Measurements from ENCODE around the gene RREB1. TPM values are rescaled to one million over a fixed set of nuclear protein-coding genes. Genes with fewer than 3 reads are reported as not detected.
"Not testable (repeated sequence)": the region's sequence is repeated elsewhere in the genome, so short reads cannot be mapped to it uniquely, and the experiment has no call there.

The RREB1 gene
- total and polyA plus RNA-seq, 5 experiments from 2014 or later, result 2.5 to 53.0 (median 5.8) TPM

GRCh38 chr6:7263519-7263805 lies 155.7 kb downstream of the RREB1 start:
- H3K27me3 Mint-ChIP-seq, result peaks cover 6 to 37% (median 28%) of the 10 kb centered on the region in 5 donors

GRCh38 chr6:7264041-7264440 lies 156.3 kb downstream of the RREB1 start:
- POLR2A ChIA-PET, result no interaction called here
- Mint-ChIP-seq H3K27me3 (peaks cover 6 to 33% (median 24%) of the 10 kb centered on the region in 5 donors), H3K4me1 (peaks cover 11 to 24% (median 17%) of the 10 kb centered on the region in 4 donors), H3K27ac (no peak overlapping the region), H3K9me3 (peaks cover 0 to 12% (median 4%) of the 10 kb centered on the region in 9 donors), H3K36me3 (peaks cover 0 to 7% (median 0%) of the 10 kb centered on the region in 3 donors), H3K4me3 (no peak overlapping the region)
- ATAC-seq (no peak), DNase-seq (no peak)

More at GRCh38 chr6:7263519-7263805, 155.7 kb downstream of the RREB1 start:
- Mint-ChIP-seq H3K9me3 (peaks cover 0 to 12% (median 4%) of the 10 kb centered on the region in 9 donors), H3K4me1 (peaks cover 11 to 24% (median 17%) of the 10 kb centered on the region in 4 donors)
- not testable (repeated sequence) for H3K27ac Mint-ChIP-seq, DNase-seq, H3K36me3 Mint-ChIP-seq, H3K4me3 Mint-ChIP-seq, ATAC-seq
- POLR2A ChIA-PET, result interaction anchor here (0.7 kb wide), 1 partner anchor 26 kb away, joined by 5 read pairs; no protein-coding TSS in a partner anchor

GRCh38 chr6:7264686-7265384 lies 157.1 kb downstream of the RREB1 start:
- peaks cover 6 to 27% (median 16%) of the 10 kb centered on the region in 5 donors for H3K27me3 Mint-ChIP-seq
- POLR2A ChIA-PET, result no interaction called here
- H3K4me1 Mint-ChIP-seq, result peaks cover 8 to 22% (median 17%) of the 10 kb centered on the region in 4 donors
- DNase-seq (no peak), ATAC-seq (no peak)
- H3K27ac Mint-ChIP-seq, result no peak overlapping the region
- H3K36me3 Mint-ChIP-seq, result peaks cover 0 to 7% (median 0%) of the 10 kb centered on the region in 3 donors
- no peak overlapping the region for H3K4me3 Mint-ChIP-seq
- H3K9me3 Mint-ChIP-seq, result peaks cover 0 to 12% (median 4%) of the 10 kb centered on the region in 9 donors

- Mint-ChIP-seq H3K9me3 (peaks cover 0 to 12% (median 4%) of the 10 kb centered on the region in 9 donors), H3K27me3 (peaks cover 5 to 24% (median 13%) of the 10 kb centered on the region in 5 donors), H3K4me1 (peaks cover 8 to 21% (median 16%) of the 10 kb centered on the region in 4 donors)
- H3K27ac Mint-ChIP-seq, DNase-seq, ATAC-seq, H3K36me3 Mint-ChIP-seq, H3K4me3 Mint-ChIP-seq, POLR2A ChIA-PET: not testable (repeated sequence)
These were observed 157.6 kb downstream of the RREB1 start for GRCh38 chr6:7265385-7265726.

GRCh38 chr6:7267071-7267465 lies 159.3 kb downstream of the RREB1 start:
- Mint-ChIP-seq H3K27ac (no peak overlapping the region), H3K4me3 (no peak overlapping the region), H3K4me1 (peaks cover 0 to 7% (median 2%) of the 10 kb centered on the region in 4 donors), H3K27me3 (peaks cover 0 to 8% (median 5%) of the 10 kb centered on the region in 5 donors), H3K9me3 (peaks cover 0 to 16% (median 4%) of the 10 kb centered on the region in 9 donors), H3K36me3 (peaks cover 0 to 7% (median 0%) of the 10 kb centered on the region in 3 donors)
- ATAC-seq (no peak), DNase-seq (no peak)
- POLR2A ChIA-PET, result no interaction called here

GRCh38 chr6:7267466-7268091 lies 159.8 kb downstream of the RREB1 start:
- POLR2A ChIA-PET, result no interaction called here
- H3K9me3 Mint-ChIP-seq, result peaks cover 0 to 16% (median 4%) of the 10 kb centered on the region in 9 donors
- peaks cover 0 to 2% (median 0%) of the 10 kb centered on the region in 4 donors for H3K4me1 Mint-ChIP-seq
- ATAC-seq (no peak), DNase-seq (no peak)
- H3K27ac Mint-ChIP-seq, result no peak overlapping the region
- peaks cover 0 to 7% (median 0%) of the 10 kb centered on the region in 3 donors for H3K36me3 Mint-ChIP-seq
- H3K27me3 Mint-ChIP-seq, result peaks cover 0 to 3% (median 0%) of the 10 kb centered on the region in 5 donors
- H3K4me3 Mint-ChIP-seq, result no peak overlapping the region

- Mint-ChIP-seq H3K27ac (no peak overlapping the region), H3K4me3 (no peak overlapping the region), H3K27me3 (peaks cover 0 to 3% (median 0%) of the 10 kb centered on the region in 5 donors), H3K9me3 (peaks cover 0 to 16% (median 4%) of the 10 kb centered on the region in 9 donors), H3K36me3 (peaks cover 0 to 7% (median 0%) of the 10 kb centered on the region in 3 donors), H3K4me1 (no peaks in the 10 kb centered on the region)
- POLR2A ChIA-PET, result no interaction called here
- DNase-seq (no peak), ATAC-seq (no peak)
These were observed 160.6 kb downstream of the RREB1 start for GRCh38 chr6:7268362-7268761.

GRCh38 chr6:7268816-7269555 lies 161.2 kb downstream of the RREB1 start:
- DNase-seq (no peak), ATAC-seq (no peak)
- peaks cover 0 to 5% (median 0%) of the 10 kb centered on the region in 5 donors for H3K27me3 Mint-ChIP-seq
- POLR2A ChIA-PET, result no interaction called here
- no peaks in the 10 kb centered on the region for H3K4me1 Mint-ChIP-seq
- no peak overlapping the region for H3K27ac Mint-ChIP-seq
- H3K4me3 Mint-ChIP-seq, result no peak overlapping the region
- H3K9me3 Mint-ChIP-seq, result peaks cover 0 to 16% (median 4%) of the 10 kb centered on the region in 9 donors
- H3K36me3 Mint-ChIP-seq, result peaks cover 0 to 7% (median 0%) of the 10 kb centered on the region in 3 donors

GRCh38 chr6:7269816-7270215 lies 162.1 kb downstream of the RREB1 start:
- Mint-ChIP-seq H3K4me1 (peaks cover 0 to 3% (median 0%) of the 10 kb centered on the region in 4 donors), H3K27ac (peak overlapping the region in 1 of 10 donors; percentile 11), H3K27me3 (peaks cover 0 to 5% (median 0%) of the 10 kb centered on the region in 5 donors), H3K36me3 (peaks cover 0 to 7% (median 0%) of the 10 kb centered on the region in 3 donors), H3K9me3 (peaks cover 0 to 16% (median 4%) of the 10 kb centered on the region in 9 donors), H3K4me3 (no peak overlapping the region)
- DNase-seq (no peak), ATAC-seq (no peak)
- POLR2A ChIA-PET, result no interaction called here

- H3K27ac Mint-ChIP-seq, result peak overlapping the region in 1 of 10 donors; percentile 11
- H3K4me3 Mint-ChIP-seq, result peak overlapping the region in 1 of 10 donors; percentile 30
- peaks cover 0 to 7% (median 0%) of the 10 kb centered on the region in 3 donors for H3K36me3 Mint-ChIP-seq
- POLR2A ChIA-PET, result no interaction called here
- H3K27me3 Mint-ChIP-seq, result peaks cover 0 to 2% (median 0%) of the 10 kb centered on the region in 5 donors
- peaks cover 0 to 3% (median under 1%) of the 10 kb centered on the region in 4 donors for H3K4me1 Mint-ChIP-seq
- DNase-seq (no peak), ATAC-seq (no peak)
- H3K9me3 Mint-ChIP-seq, result peaks cover 0 to 16% (median 4%) of the 10 kb centered on the region in 9 donors
These were observed 162.8 kb downstream of the RREB1 start for GRCh38 chr6:7270320-7271204.

GRCh38 chr6:7271205-7271534 lies 163.4 kb downstream of the RREB1 start:
- peaks cover 0 to 11% (median 0%) of the 10 kb centered on the region in 9 donors for H3K9me3 Mint-ChIP-seq
- H3K27me3 Mint-ChIP-seq, result peaks cover 0 to 2% (median 0%) of the 10 kb centered on the region in 5 donors
- ATAC-seq (no peak), DNase-seq (no peak)
- H3K36me3 Mint-ChIP-seq, result peaks cover 0 to 4% (median 0%) of the 10 kb centered on the region in 3 donors
- H3K4me1 Mint-ChIP-seq, result peaks cover 3 to 7% (median 6%) of the 10 kb centered on the region in 4 donors
- no peak overlapping the region for H3K4me3 Mint-ChIP-seq
- H3K27ac Mint-ChIP-seq, result peak overlapping the region in 1 of 10 donors; percentile 11
- POLR2A ChIA-PET, result no interaction called here

GRCh38 chr6:7273709-7274108 lies 165.9 kb downstream of the RREB1 start:
- no peak overlapping the region for H3K4me3 Mint-ChIP-seq
- DNase-seq, result no peak
- peaks cover 0 to 2% (median 0%) of the 10 kb centered on the region in 5 donors for H3K27me3 Mint-ChIP-seq
- H3K4me1 Mint-ChIP-seq, result peaks cover 3 to 22% (median 7%) of the 10 kb centered on the region in 4 donors
- ATAC-seq, result no peak
- H3K36me3 Mint-ChIP-seq, result no peaks in the 10 kb centered on the region
- POLR2A ChIA-PET, result no interaction called here
- no peak overlapping the region for H3K27ac Mint-ChIP-seq
- H3K9me3 Mint-ChIP-seq, result peaks cover 0 to 4% (median 0%) of the 10 kb centered on the region in 9 donors
